Testis (tissue), 2 donors: ENCODE data around the gene BLOC1S4.

Experiments
- CTCF ChIP-seq, 3 experiments: fragments of 450-650 bp in 2 of 3; fragments of 200-600 bp in 1 of 3; sonication (generic) in 1 of 3; IDR thresholded peaks; one replicate each; pipeline ENCODE4 v1.5.1; 2016 to 2019; ENCODE audit warnings: antibody characterized with exemption in 3 of 3, mild to moderate bottlenecking in 2 of 3, moderate library complexity in 1 of 3
- POLR2A ChIP-seq: fragments of 450-650 bp; IDR thresholded peaks from one replicate; pipeline ENCODE4 v1.6.1; 2017; ENCODE audit warnings: antibody characterized with exemption, mild to moderate bottlenecking, moderate library complexity

GRCh38 chr4:6727081-6727942, 11.3 kb downstream of the BLOC1S4 start:
- TF ChIP-seq CTCF (IDR thresholded peaks at IDR 0.05) (no peak), POLR2A (no peak)
